GM12873 (cell line): ENCODE data around the gene BAMBI.
A peak's percentile ranks its signal among the peaks of the same experiment; 100 is the strongest.

Source experiments
- CTCF ChIP-seq: IDR thresholded peaks from 2 replicates; pipeline ENCODE4 v1.5.1; 2012; ENCODE audit warnings: low read depth, mild to moderate bottlenecking, moderate library complexity, low read length, control low read depth; ENCODE audit not compliant: insufficient read depth; ENCODE audit errors: missing control alignments

BAMBI gene

GRCh38 chr10:28678687-28679457, 1.6 kb downstream of the BAMBI start:
- TF ChIP-seq CTCF, result no peak

GRCh38 chr10:28679581-28680357, 2.4 kb downstream of the BAMBI start:
- TF ChIP-seq CTCF, result peak; percentile 17

GRCh38 chr10:28680358-28680752, 3.0 kb downstream of the BAMBI start:
- TF ChIP-seq CTCF, result no peak

GRCh38 chr10:28681291-28681763, 4.0 kb downstream of the BAMBI start:
- TF ChIP-seq CTCF, result no peak

- no peak for TF ChIP-seq CTCF
Observed at GRCh38 chr10:28681928-28682750, 4.8 kb downstream of the BAMBI start.

GRCh38 chr10:28684157-28684985, 7.0 kb downstream of the BAMBI start:
- no peak for TF ChIP-seq CTCF
